Naive thymus-derived CD4-positive, alpha-beta T cell (primary cell): Measurements from ENCODE around the gene SMARCA1. TPM values are rescaled to one million over a fixed set of nuclear protein-coding genes. Genes with fewer than 3 reads are reported as not detected.

Experiments used
- ATAC-seq: fragments of 150-1000 bp; cut with Tn5 transposase; 2 replicates; pipeline ENCODE4 v1.10.0; 2021; ENCODE audit warnings: mild to moderate bottlenecking, moderate library complexity
- CTCF ChIA-PET: fragments of 350-600 bp; sonication (Branson Sonifier 250); formaldehyde crosslinking; loops from one replicate; lab custom pipeline; 2021; ENCODE audit warnings: antibody characterized with exemption; lab: Charles Lee
- POLR2A ChIA-PET: fragments of 350-600 bp; sonication (Branson Sonifier 250); formaldehyde crosslinking; loops from one replicate; lab custom pipeline; 2021; ENCODE audit warnings: antibody characterized with exemption, inconsistent platforms; lab: Charles Lee
- DNase-seq, 9 donors: peaks; one replicate each; pipeline versions ENCODE4 v3.0.0 to v3.0.0-alpha.2; 2020 to 2022; ENCODE audit warnings: mixed read lengths in 1 of 9
- H3K27ac ChIP-seq: one replicate; pipeline ENCODE4 v1.7.0; 2013; ENCODE audit warnings: mild to moderate bottlenecking, low read depth, low read length, moderate library complexity
- H3K27me3 ChIP-seq, 2 donors: one replicate each; pipeline ENCODE4 v1.7.0; 2013; ENCODE audit warnings: low read length in 2 of 2, mild to moderate bottlenecking in 2 of 2, moderate library complexity in 2 of 2; ENCODE audit not compliant: control insufficient read depth in 2 of 2, insufficient read depth in 2 of 2
- H3K36me3 ChIP-seq, 3 experiments: 1 replicate in 2 of 3; 2 replicates in 1 of 3; pipeline ENCODE4 v1.7.0; 2013; ENCODE audit warnings: low read length in 3 of 3, mild to moderate bottlenecking in 3 of 3, moderate library complexity in 1 of 3; ENCODE audit not compliant: insufficient read depth in 3 of 3, control insufficient read depth in 2 of 3
- H3K4me1 ChIP-seq, 2 donors: one replicate each; pipeline ENCODE4 v1.7.0; 2013; ENCODE audit warnings: low read length in 2 of 2, mild to moderate bottlenecking in 2 of 2, moderate library complexity in 1 of 2; ENCODE audit not compliant: control insufficient read depth in 2 of 2, insufficient read depth in 2 of 2
- H3K4me3 ChIP-seq: 2 replicates; pipeline ENCODE4 v1.7.0; 2013; ENCODE audit warnings: mild to moderate bottlenecking, low read length
- H3K9me3 ChIP-seq, 3 experiments: 1 replicate in 2 of 3; 2 replicates in 1 of 3; pipeline ENCODE4 v1.7.0; 2013; ENCODE audit warnings: low read length in 3 of 3; ENCODE audit not compliant: control insufficient read depth in 2 of 3
- H3K27ac Mint-ChIP-seq, 9 donors: one replicate each; pipeline ENCODE4 v1.8.0; 2020 to 2022; ENCODE audit warnings: mixed read lengths in 9 of 9, mild to moderate bottlenecking in 8 of 9, moderate library complexity in 5 of 9, inconsistent platforms in 2 of 9
- H3K27me3 Mint-ChIP-seq, 5 donors: one replicate each; pipeline ENCODE4 v1.8.0; 2021 to 2022; ENCODE audit warnings: mixed read lengths in 5 of 5, mild to moderate bottlenecking in 1 of 5
- H3K36me3 Mint-ChIP-seq, 5 donors: one replicate each; pipeline ENCODE4 v1.8.0; 2020 to 2022; ENCODE audit warnings: mixed read lengths in 5 of 5, mild to moderate bottlenecking in 3 of 5, inconsistent platforms in 1 of 5
- H3K4me1 Mint-ChIP-seq, 7 donors: one replicate each; pipeline ENCODE4 v1.8.0; 2020 to 2022; ENCODE audit warnings: mixed read lengths in 7 of 7, mild to moderate bottlenecking in 3 of 7, inconsistent platforms in 1 of 7
- H3K4me3 Mint-ChIP-seq, 10 donors: one replicate each; pipeline ENCODE4 v1.8.0; 2020 to 2022; ENCODE audit warnings: mild to moderate bottlenecking in 10 of 10, mixed read lengths in 10 of 10, moderate library complexity in 6 of 10, inconsistent platforms in 2 of 10
- H3K9me3 Mint-ChIP-seq, 11 donors: one replicate each; pipeline ENCODE4 v1.8.0; 2020 to 2022; ENCODE audit warnings: mixed read lengths in 11 of 11, mild to moderate bottlenecking in 4 of 11, inconsistent platforms in 1 of 11, moderate library complexity in 1 of 11
- intact Hi-C, 2 donors: fragments of 100-400 bp; cut with micrococcal nuclease; formaldehyde crosslinking; loops; one replicate each; pipeline ENCODE4 v1.15.1; 2023
- polyA plus RNA-seq, 2 donors: library from polyadenylated mRNA; unstranded; fragments of 300-500 nt; fragmentation: Illumina TruSeq; gene quantifications; one replicate each; pipeline ENCODE4 v1.2.3, GENCODE V29; 2021
- total RNA-seq, 6 experiments: library from RNA in 5 of 6; stranded (reverse) in 5 of 6; gene quantifications; 1 replicate in 5 of 6; 2 replicates in 1 of 6; pipeline ENCODE4 v1.2.3 and lab custom pipeline; 2021 to 2026

The SMARCA1 gene
- total and polyA plus RNA-seq, 7 experiments from 2014 or later = 0.72 to 5.0 (median 2.6) TPM; not detected in 1

DNA sequence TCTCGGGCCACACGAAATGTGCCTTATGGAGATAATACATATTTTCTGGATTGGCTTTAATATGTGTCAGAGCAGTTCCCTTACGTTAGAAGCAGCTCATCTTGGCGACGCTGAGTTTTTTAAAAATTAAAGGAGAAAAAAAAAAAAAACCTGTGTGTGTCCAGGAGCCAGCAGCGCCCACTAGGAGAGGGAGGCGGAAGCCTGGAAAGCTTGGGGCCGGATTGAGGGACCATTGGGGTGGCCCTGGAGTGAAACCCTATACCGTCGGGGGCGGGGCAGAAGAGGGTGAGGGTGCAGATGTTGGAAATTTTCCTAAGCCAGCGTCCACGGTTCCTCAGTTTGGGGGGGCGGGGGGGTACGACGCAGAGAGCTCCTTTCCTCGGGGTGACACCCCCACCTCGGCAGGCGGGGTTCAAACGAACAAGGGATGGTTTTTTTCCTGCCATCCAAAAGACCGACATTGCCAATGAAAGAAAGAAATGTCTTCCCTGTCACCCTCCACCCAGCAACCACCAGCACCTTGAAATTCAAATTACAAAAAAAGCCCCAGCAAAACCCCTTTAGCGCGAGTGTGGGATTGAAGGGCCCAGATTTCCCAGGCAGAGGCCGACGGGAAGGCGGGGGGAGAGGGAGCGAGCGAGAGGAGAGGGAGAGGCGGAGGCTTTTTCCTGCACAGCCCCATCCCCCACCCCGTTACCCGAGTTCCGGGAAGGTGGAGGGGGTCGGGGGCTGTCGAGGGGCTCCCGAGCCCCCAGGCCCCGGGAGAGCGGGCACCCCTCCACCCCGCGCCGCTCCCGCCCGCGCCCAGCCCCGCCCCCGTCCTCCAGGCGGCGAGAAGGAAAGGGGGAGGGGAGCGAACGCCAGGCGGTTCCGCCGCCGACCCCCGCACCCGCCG lies 859 bp downstream of the SMARCA1 start:
- ChIA-PET POLR2A (interaction anchor here (1.6 kb wide), 1 partner anchor 10 kb away, joined by 4 read pairs; no protein-coding TSS in a partner anchor), CTCF (no interaction called here)
- Histone ChIP-seq H3K27ac (peak overlapping the region; percentile 62), H3K36me3 (no peaks in the 10 kb centered on the region), H3K27me3 (peaks cover 0 to 2% of the 10 kb centered on the region in 2 donors), H3K4me3 (peak overlapping the region; percentile 46), H3K9me3 (no peaks in the 10 kb centered on the region), H3K4me1 (peaks cover 0 to 7% of the 10 kb centered on the region in 2 donors)
- Mint-ChIP-seq H3K36me3 (no peaks in the 10 kb centered on the region), H3K4me3 (peak overlapping the region; percentile 74 to 92 (median 88)), H3K27me3 (peaks cover 0 to 50% (median 0%) of the 10 kb centered on the region in 5 donors), H3K27ac (peak overlapping the region in 8 of 9 donors; percentile 2 to 83 (median 72)), H3K4me1 (peaks cover 0 to 18% (median 11%) of the 10 kb centered on the region in 7 donors), H3K9me3 (peaks cover 0 to 2% (median 0%) of the 10 kb centered on the region in 11 donors)
- DNase-seq = peak in 4 of 9 donors; percentile 8 to 18 (median 14)
- ATAC-seq = peak; percentile 12
- intact Hi-C loops = loop anchor here in 1 of 2 donors (2.0 kb wide), 2 partner anchors 18 kb away; partner anchors contain the start of gene OCRL

DNA sequence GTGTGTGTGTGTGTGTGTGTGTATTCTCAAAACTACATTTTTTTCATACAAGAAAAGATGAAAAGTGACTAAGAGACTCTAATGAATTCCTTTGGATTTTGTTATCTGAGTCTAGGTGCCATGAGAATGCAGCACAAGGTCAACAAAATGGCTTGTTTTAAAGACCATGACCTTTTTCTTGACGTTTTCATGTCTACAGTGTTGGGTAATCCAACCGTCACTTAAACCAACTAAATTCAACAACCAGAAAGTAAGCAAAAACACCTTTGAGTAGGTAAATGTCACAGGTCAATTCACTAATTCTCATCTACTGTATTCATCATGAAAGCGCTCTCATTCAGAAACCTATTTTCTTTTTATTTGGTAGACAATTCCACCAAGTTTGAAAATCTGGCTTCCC lies 3.1 kb downstream of the SMARCA1 start:
- Histone ChIP-seq H3K9me3 (no peaks in the 10 kb centered on the region), H3K4me3 (no peak overlapping the region), H3K4me1 (peaks cover 0 to 7% of the 10 kb centered on the region in 2 donors), H3K27me3 (peaks cover 0 to 2% of the 10 kb centered on the region in 2 donors), H3K27ac (no peak overlapping the region), H3K36me3 (no peaks in the 10 kb centered on the region)
- Mint-ChIP-seq H3K36me3 (peaks cover 0 to 3% (median 0%) of the 10 kb centered on the region in 5 donors), H3K9me3 (peaks cover 0 to 2% (median 0%) of the 10 kb centered on the region in 11 donors), H3K27ac (no peak overlapping the region), H3K4me3 (no peak overlapping the region), H3K4me1 (peaks cover 0 to 18% (median 11%) of the 10 kb centered on the region in 7 donors), H3K27me3 (peaks cover 0 to 48% (median 0%) of the 10 kb centered on the region in 5 donors)
- no peak for ATAC-seq
- ChIA-PET POLR2A (no interaction called here), CTCF (no interaction called here)
- no peak for DNase-seq
- intact Hi-C loops = no loop called here

DNA sequence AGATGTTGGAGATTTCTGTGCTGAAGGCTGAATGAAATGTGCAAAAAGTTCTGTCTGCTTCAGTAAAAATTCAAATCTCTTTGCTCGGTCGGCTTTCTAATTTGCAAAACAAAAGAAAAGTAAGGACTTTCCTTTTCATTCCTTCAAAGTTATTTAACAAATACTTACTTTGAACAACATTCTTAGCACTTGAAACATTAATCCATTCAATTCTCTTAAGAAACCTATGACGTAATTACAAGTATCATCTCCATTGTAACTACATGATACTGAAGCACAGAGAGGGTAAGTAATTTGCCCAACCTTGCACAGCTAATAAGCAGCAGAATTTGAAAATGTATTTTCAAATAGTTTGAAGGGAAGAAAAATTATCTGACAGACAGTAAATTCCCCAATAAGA lies 6.9 kb downstream of the SMARCA1 start:
- Histone ChIP-seq H3K9me3 (no peaks in the 10 kb centered on the region), H3K4me1 (no peaks in the 10 kb centered on the region), H3K36me3 (no peaks in the 10 kb centered on the region), H3K27ac (no peak overlapping the region), H3K27me3 (peaks cover 0 to 2% of the 10 kb centered on the region in 2 donors), H3K4me3 (no peak overlapping the region)
- CTCF ChIA-PET = no interaction called here
- Mint-ChIP-seq H3K36me3 (peaks cover 0 to 7% (median 4%) of the 10 kb centered on the region in 5 donors), H3K27ac (no peak overlapping the region), H3K9me3 (no peaks in the 10 kb centered on the region), H3K4me1 (no peaks in the 10 kb centered on the region), H3K27me3 (peaks cover 0 to 19% (median 0%) of the 10 kb centered on the region in 5 donors), H3K4me3 (no peak overlapping the region)
- DNase-seq (no peak), ATAC-seq (no peak)
- intact Hi-C loops = no loop called here
- POLR2A ChIA-PET = no interaction called here

- Histone ChIP-seq H3K4me1 (no peaks in the 10 kb centered on the region), H3K27ac (no peak overlapping the region), H3K9me3 (no peaks in the 10 kb centered on the region), H3K27me3 (no peaks in the 10 kb centered on the region), H3K4me3 (no peak overlapping the region), H3K36me3 (no peaks in the 10 kb centered on the region)
- DNase-seq = no peak
- no peak for ATAC-seq
- Mint-ChIP-seq H3K4me1 (no peaks in the 10 kb centered on the region), H3K9me3 (no peaks in the 10 kb centered on the region), H3K27ac (no peak overlapping the region), H3K27me3 (peaks cover 0 to 6% (median 0%) of the 10 kb centered on the region in 5 donors), H3K4me3 (no peak overlapping the region), H3K36me3 (peaks cover 0 to 7% (median 4%) of the 10 kb centered on the region in 5 donors)
- intact Hi-C loops = no loop called here
- ChIA-PET CTCF (no interaction called here), POLR2A (no interaction called here)
Observed at GRCh38 chrX:129512409-129512808, 10.9 kb downstream of the SMARCA1 start.

GRCh38 chrX:129511689-129512088 lies 11.6 kb downstream of the SMARCA1 start:
- H3K36me3 Mint-ChIP-seq = peaks cover 0 to 7% (median 4%) of the 10 kb centered on the region in 5 donors
- H3K36me3 ChIP-seq = no peaks in the 10 kb centered on the region
- no peak for DNase-seq
- H3K9me3 Mint-ChIP-seq = no peaks in the 10 kb centered on the region
- CTCF ChIA-PET = no interaction called here
- POLR2A ChIA-PET = no interaction called here
- peaks cover 0 to 6% (median 0%) of the 10 kb centered on the region in 5 donors for H3K27me3 Mint-ChIP-seq
- H3K4me3 ChIP-seq = no peak overlapping the region
- no peak overlapping the region for H3K27ac ChIP-seq
- no peak overlapping the region for H3K4me3 Mint-ChIP-seq
- intact Hi-C loops = no loop called here
- no peaks in the 10 kb centered on the region for H3K4me1 ChIP-seq
- peaks cover 0 to 3% (median 0%) of the 10 kb centered on the region in 7 donors for H3K4me1 Mint-ChIP-seq
- no peak for ATAC-seq
- H3K9me3 ChIP-seq = no peaks in the 10 kb centered on the region
- H3K27ac Mint-ChIP-seq = no peak overlapping the region
- no peaks in the 10 kb centered on the region for H3K27me3 ChIP-seq

GRCh38 chrX:129510331-129510730 lies 13.0 kb downstream of the SMARCA1 start:
- CTCF ChIA-PET = no interaction called here
- Mint-ChIP-seq H3K27ac (no peak overlapping the region), H3K36me3 (peaks cover 0 to 6% (median 4%) of the 10 kb centered on the region in 5 donors), H3K9me3 (no peaks in the 10 kb centered on the region), H3K4me3 (no peak overlapping the region), H3K27me3 (peaks cover 0 to 6% (median 0%) of the 10 kb centered on the region in 5 donors), H3K4me1 (peaks cover 0 to 8% (median 0%) of the 10 kb centered on the region in 7 donors)
- Histone ChIP-seq H3K4me1 (no peaks in the 10 kb centered on the region), H3K36me3 (no peaks in the 10 kb centered on the region), H3K27me3 (no peaks in the 10 kb centered on the region), H3K27ac (no peak overlapping the region), H3K4me3 (no peak overlapping the region), H3K9me3 (no peaks in the 10 kb centered on the region)
- DNase-seq (no peak), ATAC-seq (no peak)
- intact Hi-C loops = no loop called here
- POLR2A ChIA-PET = no interaction called here
